ENCODE results near the gene QRFP.

Gene QRFP

DNA sequence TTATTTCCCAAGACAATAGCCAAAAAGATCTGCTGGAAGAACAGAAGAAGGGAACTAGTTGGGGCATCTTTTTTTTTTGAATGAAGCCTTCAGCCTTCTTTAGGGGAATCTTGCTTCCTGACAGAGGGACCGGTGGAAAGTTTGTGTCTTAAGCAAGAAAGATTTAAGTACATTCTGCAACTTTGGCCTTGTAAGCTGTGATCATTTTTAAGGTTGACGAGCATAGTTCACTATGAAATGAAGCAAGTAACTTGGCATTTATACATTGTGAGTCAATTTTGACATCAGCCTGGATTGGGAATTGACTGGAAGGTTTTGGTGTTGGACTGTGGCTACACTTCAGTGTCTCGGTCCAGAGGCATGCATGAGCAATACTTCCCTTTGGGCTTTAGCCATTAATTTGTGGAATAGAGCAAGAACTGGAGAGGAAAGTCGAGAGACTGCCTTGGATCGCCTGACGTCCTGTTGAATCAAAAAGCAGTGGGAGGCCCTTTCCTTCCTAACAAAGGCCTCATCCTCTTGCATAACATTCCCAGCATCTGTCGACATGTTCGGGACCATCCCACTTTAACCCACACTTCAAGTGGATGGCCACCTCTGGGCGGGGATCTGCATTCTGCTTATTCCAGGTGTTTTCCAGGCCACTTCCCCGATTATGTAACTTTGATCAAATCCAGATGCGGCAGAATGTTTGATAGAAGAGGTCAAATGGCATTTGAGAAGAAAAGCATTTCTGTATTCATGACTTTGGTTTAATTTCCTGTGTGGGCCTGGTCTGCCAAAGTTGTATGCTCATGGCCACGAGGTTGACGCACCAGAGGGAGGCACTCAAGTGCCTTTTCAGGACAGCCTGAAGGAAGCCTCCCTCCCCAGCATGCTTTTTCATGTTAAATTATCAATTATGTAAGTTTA, 49.0 kb downstream of the QRFP start:
- DNase-seq: no peak

GRCh38 chr9:130846487-130847305, 49.9 kb downstream of the QRFP start:
- DNase-seq: no peak

DNA sequence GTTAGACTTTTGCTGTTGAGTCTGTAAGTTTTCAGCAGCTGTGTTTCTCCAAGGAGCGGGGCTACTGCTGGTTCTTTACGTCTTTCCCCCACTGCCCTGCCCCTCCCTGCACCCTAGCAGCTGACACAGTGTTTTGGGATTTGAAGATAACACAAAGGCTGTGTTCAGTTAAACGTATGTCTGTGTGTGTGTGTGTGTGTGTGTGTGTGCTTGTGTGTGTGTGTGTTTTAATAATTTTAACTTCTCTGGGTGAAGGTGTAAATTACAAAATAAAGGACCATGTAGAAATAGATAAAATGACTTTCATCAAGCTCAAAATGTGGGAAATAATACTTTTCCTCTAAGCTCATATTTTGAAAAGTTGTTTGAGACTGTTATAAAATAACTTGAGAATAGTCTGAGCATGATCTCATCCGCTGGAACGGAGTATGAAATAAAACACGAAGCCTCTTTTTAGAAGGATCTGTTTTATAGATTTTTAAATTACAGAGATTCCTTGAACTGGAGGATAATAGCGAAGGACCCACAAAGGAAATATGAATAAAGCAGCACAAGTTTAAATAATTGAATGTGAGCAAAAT, 50.6 kb downstream of the QRFP start:
- DNase-seq: no peak

- no peak for DNase-seq
These were observed 51.4 kb downstream of the QRFP start for GRCh38 chr9:130845254-130845653.

DNA sequence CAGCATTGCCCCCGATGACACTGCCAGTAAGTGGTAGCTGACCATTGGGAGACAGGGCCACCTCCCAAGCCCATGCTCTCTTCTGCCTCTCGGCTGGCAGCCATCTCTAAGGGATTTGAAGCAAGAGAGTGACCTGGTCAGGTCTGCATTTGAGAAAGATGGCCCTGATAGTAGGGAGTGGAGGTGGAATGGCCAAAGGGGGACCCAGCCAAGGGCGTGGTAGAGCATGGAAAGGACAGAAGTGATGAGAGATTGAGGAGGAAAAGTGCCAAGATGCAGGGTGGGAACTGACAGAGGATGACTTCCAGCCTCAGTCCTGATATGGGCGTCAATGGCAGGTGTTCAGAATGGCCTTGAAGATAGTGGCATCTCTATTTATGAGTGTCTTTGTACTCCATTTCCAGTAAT, 52.6 kb downstream of the QRFP start:
- no peak for DNase-seq

DNA sequence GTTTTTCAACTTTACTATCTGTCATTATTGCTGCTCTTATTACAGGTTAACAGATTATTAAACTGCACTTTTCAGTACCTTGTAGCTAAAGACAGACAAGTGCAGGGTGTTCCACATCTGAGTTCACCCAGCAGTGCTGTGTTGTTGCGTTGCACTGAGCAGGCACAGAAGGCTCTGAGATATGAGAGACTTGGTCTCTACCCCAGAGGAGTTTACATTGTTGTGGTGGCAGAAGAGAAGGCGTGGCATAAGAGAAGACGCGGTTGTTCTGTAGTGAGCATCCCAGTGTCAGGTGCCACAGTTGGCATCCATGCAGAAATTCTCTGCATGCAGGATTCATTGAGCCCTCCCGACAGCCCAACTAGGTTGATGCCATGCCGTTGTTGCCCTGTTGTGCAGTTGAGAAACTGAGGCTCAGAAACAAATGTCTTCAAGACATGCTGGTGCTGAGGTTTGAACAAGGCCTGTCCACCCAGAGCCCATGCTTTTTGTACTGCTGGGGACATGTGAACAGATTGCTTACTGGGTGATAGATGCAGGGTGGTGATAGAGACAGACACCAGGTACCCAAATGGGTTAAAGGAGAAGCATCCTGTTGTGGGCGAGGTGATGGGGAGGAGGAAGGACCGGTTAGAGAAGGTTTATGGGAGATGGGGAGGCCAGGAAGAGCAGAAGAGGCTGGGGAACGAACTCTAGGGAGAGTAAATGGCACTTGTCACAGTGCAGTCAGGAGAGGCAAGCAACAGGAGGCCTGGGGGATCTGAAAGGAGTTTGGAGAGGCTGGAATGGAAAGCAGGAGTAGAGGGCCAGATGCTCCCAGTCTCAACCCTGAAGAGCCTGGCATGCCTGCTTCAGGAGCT, 53.3 kb downstream of the QRFP start:
- DNase-seq: no peak
